Thyroid gland (tissue), 4 donors: ENCODE data around the gene FBRSL1. TPM values are rescaled to one million over a fixed set of nuclear protein-coding genes. Genes with fewer than 3 reads are reported as not detected.

Experiments
- DNase-seq, 2 donors: peaks; one replicate each; pipeline ENCODE4 v3.0.0-alpha.2; 2019
- H3K27ac ChIP-seq, 3 donors: fragments of 200-600 bp; sonication (generic); 1 replicate in 2 of 3; 2 replicates in 1 of 3; pipeline ENCODE4 v1.5.1; 2016 to 2019; ENCODE audit warnings: mild to moderate bottlenecking in 1 of 3, moderate library complexity in 1 of 3
- H3K27me3 ChIP-seq: fragments of 200-600 bp; sonication (generic); one replicate; pipeline ENCODE4 v1.5.1; 2019
- H3K36me3 ChIP-seq, 2 donors: fragments of 200-600 bp; sonication (generic); one replicate each; pipeline ENCODE4 v1.5.1; 2016 to 2019
- H3K4me1 ChIP-seq, 2 donors: fragments of 200-600 bp; sonication (generic); one replicate each; pipeline ENCODE4 v1.5.1; 2017 to 2019
- H3K4me3 ChIP-seq, 3 donors: fragments of 200-600 bp; sonication (generic); replicated peaks in 1 of 3; 1 replicate in 2 of 3; 2 replicates in 1 of 3; pipeline ENCODE4 v1.5.1; 2016; ENCODE audit warnings: mild to moderate bottlenecking in 1 of 3
- H3K9me3 ChIP-seq: fragments of 200-600 bp; sonication (generic); one replicate; pipeline ENCODE4 v1.5.1; 2017
- CTCF ChIP-seq, 6 experiments: fragments of 200-600 bp in 3 of 6; fragments of 450-650 bp in 3 of 6; sonication (generic) in 3 of 6; IDR thresholded peaks; one replicate each; pipeline ENCODE4 v1.5.1; 2016 to 2019; ENCODE audit warnings: antibody characterized with exemption in 6 of 6, mild to moderate bottlenecking in 2 of 6, inconsistent platforms in 1 of 6, moderate library complexity in 1 of 6
- POLR2A ChIP-seq, 2 donors: fragments of 450-650 bp; IDR thresholded peaks; one replicate each; pipeline ENCODE4 v1.6.1; 2017; ENCODE audit warnings: antibody characterized with exemption in 2 of 2, mild to moderate bottlenecking in 2 of 2, moderate library complexity in 1 of 2
- WGBS, 2 donors: methylation state at CpG; one replicate each; pipeline ENCODE4 v1.1.5; 2017; 5-methylcytosine and 5-hydroxymethylcytosine counted together
- intact Hi-C: fragments of 100-400 bp; cut with DNase I; formaldehyde crosslinking; loops from one replicate; pipeline ENCODE4 v1.15.1; 2023
- total RNA-seq, 4 donors: library from RNA; depleted of rRNA; stranded (reverse); fragments of >200 nt; gene quantifications; one replicate each; pipeline ENCODE4 v1.2.3, GENCODE V29; 2016

The FBRSL1 gene
- total RNA-seq, 4 donors from 2014 or later, result 9.2 to 19.7 (median 12.0) TPM

DNA sequence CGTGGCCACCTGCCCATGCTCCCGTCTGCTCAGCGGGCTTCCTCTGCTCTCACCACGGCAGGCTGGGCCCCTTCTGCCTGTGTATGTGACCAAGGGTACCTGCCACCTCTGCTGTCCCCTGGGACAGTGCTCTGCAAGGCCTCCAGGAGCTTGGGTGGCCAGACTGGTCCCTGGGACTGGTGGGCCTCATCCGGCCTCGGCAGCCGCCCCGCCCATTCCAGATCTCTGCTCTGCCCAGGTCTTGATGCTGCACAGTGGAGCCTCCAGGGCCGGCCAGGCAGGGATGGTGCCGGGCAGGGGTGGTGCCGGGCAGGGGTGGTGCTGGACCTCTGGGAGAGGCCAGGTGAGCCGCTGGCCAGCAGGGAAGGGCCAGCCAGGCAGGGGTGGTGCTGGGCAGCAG lies 9.0 kb downstream of the FBRSL1 start:
- Histone ChIP-seq H3K36me3 (no peaks in the 10 kb centered on the region), H3K27me3 (no peaks in the 10 kb centered on the region), H3K27ac (no peak overlapping the region), H3K9me3 (no peaks in the 10 kb centered on the region), H3K4me3 (no peak overlapping the region), H3K4me1 (peaks cover 15 to 68% of the 10 kb centered on the region in 2 donors)
- intact Hi-C loops, result loop anchor here (10.0 kb wide), 1 partner anchor 354 kb away; the partner anchor contains the start of genes DDX51 and NOC4L
- no peak for DNase-seq
- 60 to 100% methylated on average over 1 of the region's 12 CpGs for WGBS, 2 donors
- no peak for TF ChIP-seq POLR2A (IDR thresholded peaks at IDR 0.05)
- no peak for TF ChIP-seq CTCF (IDR thresholded peaks at IDR 0.05)

DNA sequence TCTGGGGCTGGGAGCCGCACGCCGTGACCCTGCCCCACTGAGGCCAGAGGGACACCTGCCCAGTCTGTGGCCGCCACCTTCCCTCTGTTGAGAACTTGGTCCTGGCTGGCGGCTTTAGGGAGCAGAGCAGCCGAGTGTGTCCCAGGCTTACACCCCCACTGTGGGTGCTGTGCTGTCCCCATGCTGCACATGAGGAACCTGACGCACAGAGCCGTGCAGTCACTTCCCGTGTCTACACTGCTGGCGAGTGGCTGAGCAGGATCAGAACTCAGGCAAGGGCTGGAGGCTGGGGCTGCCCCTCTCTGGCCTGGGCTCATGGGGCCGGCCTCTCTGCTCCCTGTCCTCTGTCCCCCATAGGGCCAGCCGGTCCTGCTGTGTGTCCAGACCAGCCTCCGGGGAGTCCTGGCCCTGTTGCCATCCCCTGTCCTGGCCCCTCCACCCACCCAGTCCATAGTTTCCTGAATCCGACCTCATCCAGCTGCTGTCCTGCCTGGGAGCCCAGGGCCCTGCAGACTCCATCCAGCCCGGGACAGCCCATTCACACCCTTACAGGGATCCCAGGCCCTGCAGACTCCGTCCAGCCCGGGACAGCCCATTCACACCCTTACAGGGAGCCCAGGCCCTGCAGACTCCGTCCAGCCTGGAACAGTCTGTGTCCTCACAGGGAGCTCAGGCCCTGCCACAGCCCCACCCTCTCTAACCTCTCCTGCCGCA lies 10.3 kb downstream of the FBRSL1 start:
- no peak for DNase-seq
- H3K4me3 ChIP-seq, result no peak overlapping the region
- no peak for TF ChIP-seq POLR2A (IDR thresholded peaks at IDR 0.05)
- TF ChIP-seq CTCF (IDR thresholded peaks at IDR 0.05), result no peak
- intact Hi-C loops, result no loop called here
- H3K36me3 ChIP-seq, result no peaks in the 10 kb centered on the region
- H3K9me3 ChIP-seq, result no peaks in the 10 kb centered on the region
- no peak overlapping the region for H3K27ac ChIP-seq
- 86 to 93% methylated on average over 13 to 14 of the region's 19 CpGs for WGBS, 2 donors
- H3K27me3 ChIP-seq, result no peaks in the 10 kb centered on the region
- H3K4me1 ChIP-seq, result peaks cover 5 to 65% of the 10 kb centered on the region in 2 donors

DNA sequence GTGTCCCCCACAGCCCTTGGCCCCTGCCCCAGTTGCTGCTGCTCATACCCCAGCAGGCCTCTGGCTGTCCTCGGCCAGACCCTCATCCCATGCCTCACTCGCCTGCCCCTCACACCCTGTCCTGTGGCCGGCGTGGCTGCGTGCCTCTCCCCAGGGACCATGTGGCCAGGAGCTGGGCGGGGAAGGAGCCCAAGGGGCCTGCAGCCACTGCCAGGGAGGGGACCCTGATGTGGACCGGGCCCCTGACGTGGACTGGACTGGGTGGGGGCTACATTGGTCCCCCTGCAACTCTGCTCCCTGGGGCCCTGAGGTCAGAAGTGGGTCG lies 10.9 kb downstream of the FBRSL1 start:
- TF ChIP-seq CTCF (IDR thresholded peaks at IDR 0.05) (no peak), POLR2A (IDR thresholded peaks at IDR 0.05) (no peak)
- H3K4me1 ChIP-seq, result peaks cover 9 to 65% of the 10 kb centered on the region in 2 donors
- intact Hi-C loops, result no loop called here
- no peak overlapping the region for H3K27ac ChIP-seq
- no peaks in the 10 kb centered on the region for H3K27me3 ChIP-seq
- WGBS, 2 donors, result 94 to 95% methylated on average over 3 to 8 of the region's 9 CpGs
- H3K4me3 ChIP-seq, result no peak overlapping the region
- H3K9me3 ChIP-seq, result no peaks in the 10 kb centered on the region
- no peak for DNase-seq
- H3K36me3 ChIP-seq, result no peaks in the 10 kb centered on the region

DNA sequence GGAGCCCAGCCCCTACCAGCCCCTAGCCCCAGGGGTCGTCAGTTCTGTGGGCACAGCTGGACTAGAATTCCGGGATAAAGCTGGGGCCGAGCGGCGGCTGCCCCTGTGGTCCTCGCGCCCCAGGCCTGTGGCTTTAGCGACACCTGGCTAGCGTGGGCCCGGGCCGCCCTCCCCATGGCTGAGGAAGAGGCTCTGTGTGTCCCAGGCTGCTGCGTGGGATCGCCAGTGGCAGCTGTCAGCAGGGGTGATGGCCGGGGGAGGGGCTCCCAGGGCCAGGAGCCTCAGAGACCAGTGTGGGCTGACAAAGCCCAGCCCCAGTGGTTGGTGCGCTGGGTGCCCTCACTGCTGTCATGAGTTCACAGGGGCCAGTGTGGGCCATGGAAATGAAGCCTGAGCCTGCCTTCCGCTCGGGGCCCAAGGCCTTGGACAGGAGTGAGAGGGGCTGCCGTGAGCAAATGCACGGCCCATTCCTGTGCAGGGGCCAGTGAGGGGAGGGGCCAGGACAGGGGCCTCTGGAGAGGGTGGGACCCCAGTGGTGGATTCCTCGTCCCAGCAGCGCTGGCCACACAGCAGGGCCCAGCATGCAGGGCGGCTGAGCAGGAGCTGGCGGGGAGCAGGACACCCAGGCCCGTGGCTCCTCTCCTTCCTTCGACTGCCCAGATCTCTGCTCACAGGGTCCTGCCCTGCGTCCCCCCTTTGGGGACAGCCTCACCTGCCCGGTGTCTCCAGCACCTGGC lies 11.4 kb downstream of the FBRSL1 start:
- Histone ChIP-seq H3K9me3 (no peaks in the 10 kb centered on the region), H3K36me3 (no peaks in the 10 kb centered on the region), H3K27ac (no peak overlapping the region), H3K4me3 (no peak overlapping the region), H3K27me3 (no peaks in the 10 kb centered on the region), H3K4me1 (peaks cover 14 to 68% of the 10 kb centered on the region in 2 donors)
- no peak for TF ChIP-seq POLR2A (IDR thresholded peaks at IDR 0.05)
- no peak for TF ChIP-seq CTCF (IDR thresholded peaks at IDR 0.05)
- 88 to 93% methylated on average over 10 to 18 of the region's 27 CpGs for WGBS, 2 donors
- intact Hi-C loops, result no loop called here
- no peak for DNase-seq
